Purkinje cell (primary cell): ENCODE data around the gene P2RY10. TPM values are rescaled to one million over a fixed set of nuclear protein-coding genes. Genes with fewer than 3 reads are reported as not detected.

Experiments
- polyA plus RNA-seq: library from polyadenylated mRNA; unstranded; fragments of >200 nt; fragmentation: Nextera tagmentation; gene quantifications from 2 replicates; pipeline ENCODE4 v1.2.1, GENCODE V29; 2014

Gene P2RY10
- not detected in 2 replicates for polyA plus RNA-seq

GRCh38 chrX:78945186-78945912 is at the start of gene P2RY10:
Gene P2RY10 (plus strand): TSS chrX:78945391. CDS start chrX:78960521, 15,130 bp downstream.

Other genes with a start within 250 kb of the P2RY10 start
- 3.1 and 5.2 TPM in 2 replicates for gene LPAR4, start 197.7 kb upstream of the P2RY10 start, polyA plus RNA-seq
- not detected in 2 replicates for gene GPR174, start 199.3 kb downstream of the P2RY10 start, polyA plus RNA-seq